ENCODE measurements around the gene RCL1. TPM values are rescaled to one million over a fixed set of nuclear protein-coding genes. Genes with fewer than 3 reads are reported as not detected.

RCL1 gene
- polyA plus RNA-seq, 2 of the 4 experiments (the other 2 are of a cell fraction) = 25.5 to 27.5 TPM

GRCh38 chr9:4756420-4756819, 36.3 kb upstream of the RCL1 start:
- TF ChIP-seq MYC (IDR thresholded peaks at IDR 0.05; ENCODE audit: borderline replicate concordance, low read length) (no peak), BCL3 (IDR thresholded peaks at IDR 0.05) (no peak), NPAS2 (CRISPR knock-in tag; IDR thresholded peaks at IDR 0.05; ENCODE audit: borderline replicate concordance) (no peak), BHLHE40 (IDR thresholded peaks at IDR 0.05; ENCODE audit: low read depth, low read length) (no peak), ZSCAN20 (CRISPR knock-in tag; IDR thresholded peaks at IDR 0.05) (no peak), TFCP2L1 (CRISPR knock-in tag; IDR thresholded peaks at IDR 0.05) (no peak)
- Histone ChIP-seq H3K4me3 (no peak overlapping the region), H3K4me1 (0 out of 3 replicates have a peak, but pooled peaks cover 4% of the 10 kb centered on the region), H3K9me3 (no peaks in the 10 kb centered on the region), H3K27ac (no peak overlapping the region), H3K4me2 (no peak overlapping the region)
- ChIA-PET CTCF (interaction anchor here (0.7 to 3.5 kb wide), 7 partner anchors 10 to 238 kb away, joined by 3 to 25 read pairs (median 4); partner anchors contain the start of gene JAK2), POLR2A (no interaction called here)
- WGBS (ENCODE audit: missing lambda C conversion rate) = 67% methylated on average over 4 of the region's 4 CpGs
- DNase-seq (ENCODE audit: low read depth in 1 of 2, low spot score in 1 of 2) (no peak), FAIRE-seq (no peak), ATAC-seq (no peak)

- H3K4me3 ChIP-seq = no peak overlapping the region
- ChIA-PET CTCF (interaction anchor here (0.6 to 8.3 kb wide), 35 partner anchors 9 to 873 kb away, joined by 3 to 135 read pairs (median 4); partner anchors contain the start of genes AK3 and JAK2), POLR2A (interaction anchor here (0.9 kb wide), 1 partner anchor 225 kb away, joined by 3 read pairs; the partner anchor contains the start of gene JAK2)
- no peak for FAIRE-seq
- no peak for ATAC-seq
- H3K4me1 ChIP-seq = 0 out of 3 replicates have a peak, but pooled peaks cover 6% of the 10 kb centered on the region
- H3K9me3 ChIP-seq = no peaks in the 10 kb centered on the region
- 90% methylated on average over 3 of the region's 3 CpGs for WGBS (ENCODE audit: missing lambda C conversion rate)
- TF ChIP-seq NPAS2 (CRISPR knock-in tag; IDR thresholded peaks at IDR 0.05; ENCODE audit: borderline replicate concordance) (no peak), HDAC2 (IDR thresholded peaks at IDR 0.05) (no peak)
- H3K27ac ChIP-seq = no peak overlapping the region
- no peak overlapping the region for H3K4me2 ChIP-seq
- DNase-seq (ENCODE audit: low read depth in 1 of 2, low spot score in 1 of 2) = no peak
Observed at GRCh38 chr9:4760122-4760521, 32.6 kb upstream of the RCL1 start.

- ATAC-seq (peak; percentile 73 to 83), FAIRE-seq (peak; percentile 59), DNase-seq (ENCODE audit: low read depth in 1 of 2, low spot score in 1 of 2) (peak; percentile 48 to 83)
- H3K4me3 ChIP-seq = no peak overlapping the region
- ChIA-PET POLR2A (no interaction called here), CTCF (interaction anchor here (0.6 to 8.3 kb wide), 64 partner anchors 9 to 844 kb away, joined by 3 to 135 read pairs (median 4); partner anchors contain the start of genes AK3, JAK2 and RCL1)
- peak overlapping the region; percentile 56 for H3K4me2 ChIP-seq
- peak overlapping the region in 1 of 2 experiments; percentile 27; a peak in 3 of 6 replicates for H3K27ac ChIP-seq
- H3K9me3 ChIP-seq = no peaks in the 10 kb centered on the region
- 16% methylated on average over 22 of the region's 22 CpGs for WGBS (ENCODE audit: missing lambda C conversion rate)
- 0 out of 3 replicates have a peak, but pooled peaks cover 6% of the 10 kb centered on the region for H3K4me1 ChIP-seq
- TF ChIP-seq PBX3 (IDR thresholded peaks at IDR 0.05) = no peak
- TF ChIP-seq ZSCAN20 (CRISPR knock-in tag; IDR thresholded peaks at IDR 0.05) = no peak
- TF ChIP-seq USF2 (IDR thresholded peaks at IDR 0.05) = no peak
- peak; percentile 96 for TF ChIP-seq CTCF (IDR thresholded peaks at IDR 0.05)
- no peak for TF ChIP-seq MAZ (IDR thresholded peaks at IDR 0.05; ENCODE audit: borderline replicate concordance, low read depth, low read length)
- no peak for TF ChIP-seq HDAC2 (IDR thresholded peaks at IDR 0.05)
- TF ChIP-seq FOSL2 (IDR thresholded peaks at IDR 0.05) = no peak
- TF ChIP-seq FOSL2 (CRISPR knock-in tag; IDR thresholded peaks at IDR 0.05) = no peak
- no peak for TF ChIP-seq BHLHE40 (IDR thresholded peaks at IDR 0.05; ENCODE audit: low read depth, low read length)
- no peak for TF ChIP-seq HES2 (IDR thresholded peaks at IDR 0.05)
- TF ChIP-seq MAFK (IDR thresholded peaks at IDR 0.05; ENCODE audit: partially characterized antibody) = no peak
- no peak for TF ChIP-seq E2F6 (IDR thresholded peaks at IDR 0.05; ENCODE audit: borderline replicate concordance, low read depth)
- TF ChIP-seq EP300 (IDR thresholded peaks at IDR 0.05) = no peak
- TF ChIP-seq MAX (IDR thresholded peaks at IDR 0.05) = no peak
- TF ChIP-seq KDM1A (IDR thresholded peaks at IDR 0.05; ENCODE audit: low read depth) = no peak
- TF ChIP-seq ZC3H11A (IDR thresholded peaks at IDR 0.05) = no peak
- TF ChIP-seq RAD21 (conservative IDR thresholded peaks at IDR 0.05 in 1 of 2, IDR thresholded peaks at IDR 0.05 in 1 of 2) = peak; percentile 96 to 98
- peak; percentile 92 for TF ChIP-seq SMC3 (IDR thresholded peaks at IDR 0.05)
- no peak for TF ChIP-seq EHMT2 (IDR thresholded peaks at IDR 0.05; ENCODE audit: low read depth)
Observed at GRCh38 chr9:4762108-4762885, 30.4 kb upstream of the RCL1 start.
